Measurements from ENCODE around the gene MBP.

Gene MBP

DNA sequence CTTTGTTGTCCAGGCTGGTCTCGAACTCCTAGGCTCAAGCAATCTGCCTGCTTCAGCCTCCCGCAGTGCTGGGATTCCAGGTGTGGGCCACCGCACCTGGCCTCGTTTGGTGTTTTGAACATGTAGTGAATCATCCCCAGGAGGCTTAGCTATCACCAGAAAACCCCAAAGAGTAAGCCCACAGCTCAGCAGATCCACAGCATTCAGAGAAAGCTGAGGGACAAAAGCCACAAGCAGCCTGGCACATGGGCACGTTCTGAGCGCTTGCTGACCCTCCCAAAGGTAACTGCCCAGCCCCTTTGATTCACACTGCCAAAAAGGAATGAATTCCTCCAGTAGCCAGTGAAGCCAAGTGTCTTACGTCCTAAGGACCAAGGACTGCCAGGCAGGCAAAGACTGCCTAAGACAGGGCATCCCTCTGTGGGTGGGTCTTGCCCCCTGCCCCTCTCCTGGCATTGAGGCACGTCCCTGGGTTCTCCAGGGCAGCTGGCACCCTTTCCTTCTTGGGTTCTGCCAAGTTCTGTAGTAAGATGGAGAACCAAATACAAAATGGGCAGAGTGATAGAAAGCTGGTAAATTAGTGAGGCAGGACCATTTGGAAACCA lies 31.7 kb downstream of the MBP start:
- no peak for DNase-seq (ENCODE audit: low read depth in 2 of 2)

DNA sequence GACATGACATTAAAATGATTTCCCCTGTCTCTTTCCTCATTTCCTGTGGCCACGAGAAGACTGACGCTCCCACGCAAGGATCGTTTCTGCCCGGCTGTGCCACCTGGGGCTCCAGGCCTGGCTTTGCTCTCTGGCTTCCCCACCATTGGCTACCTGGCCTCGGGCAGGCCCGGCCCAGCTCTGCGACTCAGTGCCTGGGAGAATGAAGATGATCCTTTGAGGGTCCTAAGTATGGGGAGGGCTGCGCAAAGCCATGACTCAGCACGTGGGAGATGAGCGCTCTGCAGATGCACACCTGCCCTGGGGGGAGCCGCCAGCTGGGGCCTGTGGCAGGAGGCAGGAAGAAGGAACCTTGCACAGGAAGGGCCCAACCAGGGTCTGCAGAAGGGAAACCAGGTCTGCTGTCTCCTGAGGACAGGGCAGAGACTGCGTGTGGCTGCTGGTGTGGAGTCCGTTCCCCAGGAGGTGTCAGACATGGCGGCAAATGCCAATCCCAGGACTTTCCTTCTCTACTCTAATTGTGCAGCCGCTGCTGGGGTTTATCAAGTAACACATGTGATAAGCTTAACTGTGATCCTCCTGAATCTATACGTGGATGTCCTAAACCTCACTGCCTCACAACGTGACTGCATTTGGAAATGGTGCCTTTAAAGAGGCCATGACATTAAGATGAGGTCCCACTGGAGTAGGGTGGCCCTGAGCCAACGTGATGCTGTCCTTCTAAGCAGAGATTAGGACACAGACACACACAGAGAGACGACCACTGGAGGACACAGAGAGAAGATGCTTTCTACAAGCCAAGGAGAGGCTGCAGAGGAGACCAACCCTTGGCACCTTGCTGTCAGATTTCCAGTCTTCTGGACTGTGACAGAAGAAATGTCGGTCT lies 32.9 kb downstream of the MBP start:
- no peak for DNase-seq (ENCODE audit: low read depth in 2 of 2)

DNA sequence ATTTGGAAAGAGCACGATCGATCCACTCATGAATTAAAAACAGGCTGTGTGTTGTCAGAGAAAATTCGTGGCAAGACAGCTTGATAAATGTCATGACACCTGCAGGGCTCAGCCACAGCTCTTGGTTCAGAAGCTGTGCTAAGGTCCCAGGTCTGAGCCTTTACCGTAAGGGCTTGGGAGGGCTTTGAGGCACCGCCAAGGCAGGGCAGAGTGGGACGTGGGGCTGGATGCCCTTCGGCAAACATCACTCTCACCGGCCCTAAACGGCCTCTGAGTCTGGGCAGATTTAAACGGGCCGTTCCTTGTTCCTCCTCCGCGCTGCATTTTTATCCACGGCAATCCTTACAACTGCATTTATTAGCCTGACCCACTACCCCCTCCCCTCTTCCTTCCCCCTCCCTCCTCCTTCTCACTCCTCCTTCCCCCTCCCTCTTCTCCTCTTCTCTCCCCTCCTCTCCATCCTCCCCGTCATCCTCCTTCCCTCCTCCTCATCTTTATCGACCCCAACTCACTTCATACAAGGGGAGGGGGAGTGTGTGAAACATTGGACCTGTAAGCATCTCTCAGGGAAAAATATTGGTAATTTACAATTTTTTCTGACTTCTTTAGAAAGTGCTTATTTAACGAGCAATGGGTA lies 33.9 kb downstream of the MBP start:
- DNase-seq (ENCODE audit: low read depth in 2 of 2), result no peak

DNA sequence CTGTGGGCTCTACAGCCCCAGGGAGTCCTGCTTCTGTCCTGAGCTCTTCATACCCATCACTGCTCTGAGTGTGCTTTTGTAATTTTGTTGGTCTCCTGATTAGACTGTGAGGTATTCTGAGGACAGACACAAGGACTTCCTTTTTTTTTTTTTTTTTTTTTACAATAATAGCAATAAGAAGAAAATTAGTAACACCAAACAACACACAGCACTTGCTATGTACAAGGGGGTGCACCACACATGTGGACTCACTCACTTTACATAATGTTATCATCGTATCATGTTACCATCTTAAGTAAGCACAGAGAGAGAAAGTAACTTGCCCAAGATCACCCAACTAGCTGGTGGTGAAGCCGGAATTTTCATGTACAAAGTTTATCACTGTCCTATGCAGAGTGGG lies 34.6 kb downstream of the MBP start:
- DNase-seq (ENCODE audit: low read depth in 2 of 2), result no peak

DNA sequence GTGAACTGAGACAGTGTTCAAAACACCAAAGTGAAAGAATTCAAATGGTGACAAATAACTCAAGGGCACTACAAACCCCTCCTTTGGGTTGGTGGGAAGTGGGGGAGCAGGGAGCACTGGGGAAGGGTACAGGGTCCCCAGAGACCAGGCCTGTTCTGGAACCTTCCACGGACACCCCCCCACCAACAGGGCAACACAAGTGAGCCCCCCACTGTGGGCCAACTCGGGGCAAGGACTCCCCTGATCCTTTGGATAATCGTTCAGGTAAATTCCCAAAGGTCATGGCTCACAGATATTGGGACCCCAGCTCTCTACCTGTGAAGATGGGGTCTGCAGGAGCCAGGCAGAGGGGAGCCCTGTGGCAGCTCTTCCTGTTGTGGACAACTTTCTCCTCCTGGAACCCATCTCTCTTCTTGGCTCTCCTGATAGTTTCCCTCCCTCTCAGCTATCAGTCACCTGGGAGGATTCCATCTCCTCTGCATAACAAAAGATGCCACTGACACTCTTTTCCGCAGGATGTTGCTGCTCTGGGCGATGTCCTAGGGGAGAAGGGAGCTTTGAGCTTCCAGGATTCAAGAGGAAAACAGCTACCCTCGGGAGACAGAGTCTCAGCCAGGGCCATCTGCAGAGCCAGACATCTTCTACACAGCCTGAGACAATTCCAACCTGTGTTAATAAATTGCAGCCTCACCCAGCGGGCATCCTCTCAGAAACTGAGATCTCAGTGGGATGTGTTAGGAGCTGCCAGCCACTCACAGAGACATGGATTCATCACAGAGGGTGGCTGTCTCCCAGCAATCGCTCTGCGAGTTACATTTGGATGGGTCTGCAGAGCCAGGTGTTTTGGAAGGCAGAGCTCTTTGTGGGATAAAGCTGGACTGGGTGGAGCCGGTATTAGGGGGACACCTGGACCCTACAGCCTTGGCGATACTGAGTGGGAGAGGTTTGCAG lies 35.4 kb downstream of the MBP start:
- no peak for DNase-seq (ENCODE audit: low read depth in 2 of 2)

DNA sequence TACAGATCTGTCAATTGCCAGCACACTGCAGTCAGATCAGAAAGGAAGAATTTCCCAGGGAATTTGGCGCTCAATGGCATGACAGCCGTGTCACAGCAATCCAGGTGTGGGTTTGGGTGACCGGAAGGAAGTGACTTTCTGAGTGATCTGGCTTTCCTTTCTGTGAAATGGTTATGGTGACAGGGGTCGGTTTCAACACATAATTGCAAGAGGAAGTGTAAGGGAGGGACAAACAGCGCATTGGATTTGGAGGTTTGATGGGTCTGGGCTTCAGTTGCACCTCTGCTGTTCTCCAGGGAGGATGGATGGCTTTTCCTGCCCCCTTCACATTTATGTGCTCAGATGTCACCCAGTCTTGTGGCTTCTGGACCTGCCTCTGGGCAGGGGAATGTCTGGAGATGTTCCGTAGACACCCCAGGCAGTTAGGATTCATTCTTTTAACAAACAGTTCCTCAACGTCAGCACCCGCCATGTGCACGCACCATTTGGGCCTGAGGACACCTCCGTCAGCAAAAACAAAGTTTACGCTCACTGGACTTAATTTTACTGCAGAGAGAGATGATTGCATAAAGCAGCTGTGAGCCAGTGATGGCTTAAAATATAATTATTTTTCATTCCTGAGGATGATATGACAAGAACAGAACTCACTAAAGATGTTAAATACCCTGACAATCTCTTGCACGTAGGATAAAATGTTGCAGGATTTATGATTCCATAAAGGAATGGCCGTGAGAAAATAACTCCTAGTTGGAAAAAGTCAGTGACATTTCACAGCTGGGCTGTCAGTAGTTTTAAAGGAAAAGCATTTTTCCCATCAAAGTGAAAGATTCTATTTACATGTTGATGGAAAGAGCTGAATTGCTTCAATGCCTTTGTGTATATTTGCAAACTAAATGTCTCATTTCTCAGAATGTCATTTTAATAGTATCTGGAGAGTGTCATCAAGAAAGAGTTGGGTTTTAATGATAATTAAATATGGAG lies 36.9 kb downstream of the MBP start:
- DNase-seq (ENCODE audit: low read depth in 2 of 2), result no peak

DNA sequence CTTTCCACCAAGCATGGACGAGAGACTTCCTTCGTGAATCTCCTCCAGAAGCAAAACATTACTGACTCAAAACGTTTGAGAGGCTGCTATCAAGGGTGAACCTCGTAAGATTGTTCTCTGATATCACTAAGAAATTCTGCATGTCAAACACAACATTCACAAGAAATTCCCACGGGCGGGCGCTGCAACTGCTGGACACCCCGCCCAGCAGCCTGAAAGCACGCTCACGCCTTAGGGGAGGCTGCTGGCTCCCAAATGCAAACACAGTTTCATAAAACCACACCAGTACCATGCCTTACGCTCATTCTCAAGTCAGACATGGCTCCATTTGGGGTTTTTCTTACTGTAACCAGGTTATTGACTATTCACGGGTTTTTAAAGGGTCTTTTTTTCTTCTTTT lies 39.0 kb downstream of the MBP start:
- DNase-seq (ENCODE audit: low read depth in 2 of 2), result no peak

DNA sequence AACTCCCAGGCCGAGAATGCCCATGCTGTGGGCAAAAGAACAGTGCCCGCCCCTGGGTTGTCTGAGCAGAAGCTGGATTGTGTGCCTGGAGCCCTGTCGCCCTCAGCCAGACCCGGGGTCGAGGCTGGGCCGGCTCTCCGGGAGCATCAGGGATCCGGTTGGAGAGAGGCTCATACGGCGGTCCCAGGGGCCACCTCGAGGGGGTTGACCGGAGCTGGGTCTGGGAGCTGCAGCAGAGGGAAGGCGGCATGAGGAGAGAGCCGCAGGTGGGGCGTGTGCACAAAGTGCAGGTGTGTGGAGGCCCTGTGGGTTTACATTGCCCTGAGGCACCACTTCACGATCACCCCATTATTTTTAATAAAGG lies 39.5 kb downstream of the MBP start:
- DNase-seq (ENCODE audit: low read depth in 2 of 2), result no peak

DNA sequence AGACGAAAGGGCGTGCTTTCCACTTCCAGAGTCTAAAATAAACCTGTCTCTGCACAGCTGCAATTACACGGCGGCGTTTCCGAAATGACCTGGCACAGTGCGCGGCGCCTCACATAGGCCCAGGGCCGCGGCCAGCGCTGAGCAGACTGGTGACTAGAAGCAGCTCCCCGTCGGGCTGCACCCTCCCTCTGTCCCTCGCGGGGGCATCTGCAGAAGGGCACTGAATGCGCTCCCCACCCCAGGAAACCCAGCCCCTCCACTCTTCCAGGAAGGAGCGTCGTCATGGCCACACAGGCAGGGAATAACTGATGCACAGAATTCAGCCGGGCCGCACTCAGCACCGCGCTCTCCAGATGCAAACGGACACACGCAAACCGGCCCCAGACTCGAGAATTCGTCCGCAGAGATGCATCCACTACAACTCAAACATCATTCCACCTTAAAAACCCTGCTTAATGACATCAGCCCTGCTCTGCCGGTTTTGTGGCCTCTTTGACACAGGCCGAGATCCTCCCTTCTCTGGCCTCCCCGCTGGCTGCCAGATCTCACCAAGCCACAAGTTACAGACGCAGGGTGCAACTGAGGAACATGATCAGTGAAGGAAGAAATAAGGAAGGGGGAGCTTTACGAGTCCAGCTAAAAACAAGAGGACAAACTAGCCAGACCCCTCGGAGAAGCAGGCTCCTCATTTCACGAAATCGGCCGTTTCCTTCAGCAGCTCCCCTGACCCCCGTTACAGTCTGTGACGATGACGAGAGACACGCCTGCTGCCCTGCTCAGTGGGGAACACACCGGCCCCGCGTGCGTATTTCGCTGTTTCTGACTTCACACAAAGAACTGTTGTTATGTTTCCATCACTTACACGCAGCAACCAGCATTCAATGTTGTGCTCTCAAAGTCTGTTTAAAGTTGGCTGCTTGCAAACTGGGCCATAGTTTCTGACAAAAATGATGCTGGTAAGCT lies 40.2 kb downstream of the MBP start:
- DNase-seq (ENCODE audit: low read depth in 2 of 2), result no peak

DNA sequence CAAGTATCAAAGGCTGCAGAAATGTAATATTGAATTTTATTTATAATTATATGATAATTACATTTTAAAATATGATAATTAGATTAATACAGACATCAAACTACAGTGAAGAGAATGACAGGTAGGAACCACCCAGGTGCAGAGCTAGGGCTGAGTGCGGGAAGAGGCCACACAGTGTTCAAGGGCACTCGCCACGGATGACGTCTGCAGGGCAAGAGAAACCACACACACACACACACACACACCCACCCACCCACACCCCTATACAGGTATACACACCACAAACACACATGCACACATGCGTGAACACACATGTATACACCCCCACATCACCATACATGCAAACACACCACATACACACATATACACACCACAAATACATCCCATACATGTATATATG lies 41.2 kb downstream of the MBP start:
- DNase-seq (ENCODE audit: low read depth in 2 of 2), result no peak

DNA sequence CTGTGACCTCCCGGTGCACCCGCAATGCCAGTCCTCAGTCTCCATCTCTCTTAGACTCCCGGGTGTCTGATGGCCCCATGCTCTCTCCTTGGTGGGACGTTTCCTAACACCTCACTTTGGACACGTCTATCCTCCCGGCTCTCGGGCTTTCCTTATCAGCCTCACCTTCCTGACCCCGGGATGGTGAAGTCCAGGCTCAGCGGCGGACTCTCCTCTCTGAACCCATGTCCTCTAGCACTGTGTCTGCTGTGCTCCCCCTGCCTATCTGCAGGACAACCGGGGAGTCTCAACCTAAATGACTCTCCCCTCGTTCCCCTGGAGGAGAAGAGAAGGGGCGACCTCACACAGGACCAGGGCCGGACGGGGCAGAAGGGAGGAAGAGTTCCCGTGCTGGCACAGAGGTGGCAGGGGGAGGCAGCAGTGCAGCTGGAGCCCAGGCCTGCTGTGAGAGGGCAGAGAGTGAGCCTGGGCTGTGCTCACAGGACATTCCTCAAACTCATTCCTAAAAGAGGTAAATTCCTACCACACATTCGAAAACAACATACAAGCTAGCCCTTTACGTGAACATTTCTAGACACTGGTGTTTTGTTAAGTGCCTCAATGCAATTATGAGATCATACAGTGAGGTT lies 41.9 kb downstream of the MBP start:
- DNase-seq (ENCODE audit: low read depth in 2 of 2), result no peak

DNA sequence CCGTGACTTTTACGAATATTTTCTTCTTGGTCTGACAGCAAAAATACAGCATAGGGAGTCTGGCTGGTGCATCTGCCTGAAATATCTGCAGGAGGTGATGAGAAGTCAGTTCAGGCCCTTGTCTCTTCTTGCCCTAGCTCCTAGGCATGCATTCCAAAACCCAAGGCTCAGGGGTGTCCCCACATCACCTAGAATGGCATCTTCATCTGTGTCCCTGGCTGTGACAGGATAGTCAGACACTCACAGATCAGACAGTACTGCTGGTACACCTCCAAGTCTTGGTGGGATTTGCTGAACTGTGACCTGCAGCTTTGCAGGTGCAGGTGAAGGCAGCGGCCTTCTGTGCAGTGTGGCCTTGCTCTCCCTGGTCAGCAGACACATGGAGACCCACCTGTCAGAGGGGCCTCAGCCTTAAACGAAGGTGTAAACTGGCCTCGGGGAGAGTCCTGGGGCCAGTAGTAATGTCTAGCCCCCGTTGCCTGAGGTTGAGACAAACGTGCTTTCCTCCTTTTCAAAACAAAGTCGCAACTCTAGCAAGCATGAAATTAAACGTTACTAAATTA lies 42.8 kb downstream of the MBP start:
- DNase-seq (ENCODE audit: low read depth in 2 of 2), result no peak

DNA sequence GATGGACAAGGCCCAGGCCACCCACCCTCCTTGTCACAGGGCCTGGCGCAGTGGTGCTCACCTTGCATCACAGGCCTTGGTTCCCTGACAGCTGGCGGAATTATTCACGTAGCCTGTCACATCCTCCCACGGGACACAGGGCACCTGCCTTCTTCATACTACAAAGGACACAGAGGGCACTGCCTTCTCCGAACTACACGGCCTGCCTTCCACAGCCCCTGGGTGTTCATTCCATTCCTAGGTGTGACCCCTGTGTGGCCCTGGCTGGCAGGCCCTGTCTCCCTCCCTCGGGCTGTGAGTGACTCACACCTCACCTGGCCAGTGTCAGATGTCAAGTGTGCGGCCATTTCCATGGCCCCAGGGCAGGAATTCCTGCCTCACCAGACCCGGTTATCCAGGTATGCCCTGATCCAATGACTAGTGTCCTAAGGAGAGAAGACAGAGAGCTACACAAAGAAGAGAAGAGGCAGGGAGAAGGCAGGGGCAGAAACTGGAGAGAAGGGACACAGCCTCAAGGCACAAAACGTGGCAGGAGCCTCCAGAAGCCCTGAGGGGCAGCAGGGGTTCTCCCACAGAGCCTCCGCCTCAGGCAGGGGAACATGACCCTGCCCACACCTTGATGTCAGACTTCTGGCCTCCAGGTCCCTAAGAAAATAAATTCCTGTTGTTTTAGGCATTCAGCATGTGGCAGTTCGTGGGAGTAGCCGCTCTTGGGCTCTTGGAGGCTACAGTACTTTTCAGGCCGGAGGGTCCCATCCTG lies 43.4 kb downstream of the MBP start:
- DNase-seq (ENCODE audit: low read depth in 2 of 2), result no peak

DNA sequence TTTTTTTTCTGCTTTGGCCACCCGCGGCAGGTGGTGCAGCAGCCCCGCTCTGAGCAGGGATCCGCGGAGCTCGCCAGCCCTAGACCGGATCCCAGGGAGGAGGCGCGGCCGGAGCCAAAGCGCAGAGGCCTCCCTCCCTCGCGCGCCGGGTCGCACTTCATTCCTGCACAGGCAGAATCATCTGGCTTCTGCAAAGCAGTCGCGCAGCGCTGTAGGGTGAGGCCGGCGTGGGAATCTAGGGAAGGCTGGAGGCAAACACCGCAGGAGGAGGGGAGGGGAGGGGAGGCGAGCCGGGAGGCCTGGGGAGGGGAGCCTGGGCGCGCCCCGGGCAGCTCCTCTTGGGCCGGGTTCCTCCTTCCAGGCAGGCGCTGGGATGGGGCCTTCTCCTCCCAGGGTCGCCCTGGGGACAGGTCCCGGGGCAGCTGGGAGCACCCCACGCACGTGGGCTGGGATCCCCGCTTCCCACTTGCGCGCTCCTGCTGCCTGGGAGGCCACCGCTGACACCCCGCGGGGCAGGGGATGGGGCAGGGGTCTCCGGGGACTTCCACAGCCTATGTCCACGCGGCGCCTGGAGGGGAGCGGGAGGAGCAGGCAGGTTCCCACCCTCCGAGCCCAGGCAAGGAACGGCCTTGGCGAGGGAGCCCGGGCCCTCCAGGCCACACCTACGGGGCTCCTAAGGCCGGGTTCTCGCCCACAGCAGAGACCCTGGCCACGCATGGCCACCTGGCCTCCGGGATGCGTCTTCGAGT lies 45.0 kb downstream of the MBP start:
- DNase-seq (ENCODE audit: low read depth in 2 of 2), result no peak

DNA sequence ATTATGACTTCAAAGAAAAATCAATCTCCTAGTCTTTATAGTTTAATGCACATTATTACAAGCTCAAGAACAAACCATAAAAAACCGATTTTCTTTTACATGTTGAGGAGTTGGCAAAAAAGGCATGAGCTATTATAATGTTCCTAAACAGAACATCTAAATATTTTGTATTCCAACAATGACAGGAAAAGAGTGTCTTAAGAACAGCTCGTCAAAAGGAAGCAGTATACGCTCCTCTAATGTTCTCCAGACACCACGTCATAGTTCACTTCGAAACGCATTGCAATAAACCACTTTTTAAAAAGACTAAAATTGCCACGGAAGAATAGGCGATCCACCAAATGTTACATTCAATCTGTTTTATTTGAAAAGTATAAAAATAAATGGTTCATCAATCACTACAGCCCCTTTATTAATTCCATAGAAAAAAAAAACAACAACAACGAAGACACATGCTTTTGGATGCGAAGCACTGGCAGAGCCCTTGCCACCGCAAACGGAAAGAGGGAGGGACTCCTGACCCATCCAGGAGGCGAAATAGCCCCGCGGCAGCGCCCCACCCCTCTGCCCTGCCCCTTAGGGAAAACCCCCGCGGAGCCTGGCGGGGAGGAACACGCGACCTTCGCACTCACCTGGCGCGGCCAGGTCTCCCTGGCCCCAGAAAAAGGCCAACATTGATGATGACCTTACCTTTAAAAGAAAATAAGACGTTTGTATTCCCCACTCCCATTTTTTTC lies 45.8 kb downstream of the MBP start:
- DNase-seq (ENCODE audit: low read depth in 2 of 2), result no peak

DNA sequence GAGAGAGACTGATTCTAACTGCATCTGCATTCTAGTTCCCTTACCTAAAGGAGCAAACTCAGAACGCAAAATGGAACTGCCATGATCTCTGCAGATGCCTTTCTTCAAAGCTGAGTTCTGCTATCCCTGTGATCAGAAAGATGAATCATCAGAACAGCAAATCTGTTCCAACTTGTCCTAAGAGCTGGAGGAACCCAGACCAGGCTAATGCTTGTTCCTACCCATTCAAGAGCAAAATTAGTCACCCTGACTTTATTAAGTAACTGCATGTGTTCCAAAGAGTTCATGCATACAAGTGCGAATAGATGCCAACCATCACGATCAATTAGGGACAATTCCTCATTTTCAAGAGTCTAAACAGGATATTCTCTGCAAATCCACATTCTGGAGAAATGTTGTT lies 46.5 kb downstream of the MBP start:
- no peak for DNase-seq (ENCODE audit: low read depth in 2 of 2)

DNA sequence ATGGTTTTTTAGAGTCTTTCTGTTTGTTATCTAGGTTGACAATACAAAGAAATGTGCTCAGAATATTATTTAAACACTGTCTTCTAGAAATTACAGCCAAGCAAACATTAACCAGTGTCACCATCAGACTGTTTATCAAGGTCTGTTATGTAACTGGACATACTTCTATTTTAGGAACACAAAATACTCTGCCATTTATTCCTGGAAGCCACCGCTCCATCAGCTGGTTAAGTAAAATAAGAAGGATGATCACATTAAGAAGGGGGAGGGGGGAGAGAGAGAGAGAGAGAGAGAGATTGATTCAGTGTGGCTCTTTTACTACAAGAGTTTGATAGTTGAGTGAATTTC lies 47.9 kb downstream of the MBP start:
- no peak for DNase-seq (ENCODE audit: low read depth in 2 of 2)

Measured in stimulated activated CD4-positive, alpha-beta T cell treated with anti-CD3 and anti-CD28 coated beads, Interleukin-1b, Interleukin-23, amount 100 ng/mL, for 1 hour (primary cell).